Measurements from ENCODE around the gene G6PC3.

DNA sequence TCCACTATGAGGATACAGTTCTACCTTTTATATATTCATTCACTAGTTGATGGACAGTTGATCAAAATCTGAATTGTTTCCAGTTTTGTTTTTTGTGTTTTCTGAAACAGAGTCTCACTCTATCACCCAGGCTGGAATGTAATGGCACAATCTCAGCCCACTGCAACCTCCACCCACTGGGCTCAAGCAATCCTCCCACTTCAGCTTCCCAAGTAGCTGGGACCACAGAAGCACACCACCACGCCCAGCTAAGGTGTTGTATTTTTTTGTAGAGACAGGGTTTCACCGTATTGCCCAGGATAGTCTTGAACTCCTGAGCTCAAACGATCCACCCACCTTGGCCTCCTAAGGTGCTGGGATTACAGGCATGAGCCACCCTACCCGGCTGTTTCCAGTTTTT lies 25.0 kb upstream of the G6PC3 start:
- TF ChIP-seq, protein P1, sequence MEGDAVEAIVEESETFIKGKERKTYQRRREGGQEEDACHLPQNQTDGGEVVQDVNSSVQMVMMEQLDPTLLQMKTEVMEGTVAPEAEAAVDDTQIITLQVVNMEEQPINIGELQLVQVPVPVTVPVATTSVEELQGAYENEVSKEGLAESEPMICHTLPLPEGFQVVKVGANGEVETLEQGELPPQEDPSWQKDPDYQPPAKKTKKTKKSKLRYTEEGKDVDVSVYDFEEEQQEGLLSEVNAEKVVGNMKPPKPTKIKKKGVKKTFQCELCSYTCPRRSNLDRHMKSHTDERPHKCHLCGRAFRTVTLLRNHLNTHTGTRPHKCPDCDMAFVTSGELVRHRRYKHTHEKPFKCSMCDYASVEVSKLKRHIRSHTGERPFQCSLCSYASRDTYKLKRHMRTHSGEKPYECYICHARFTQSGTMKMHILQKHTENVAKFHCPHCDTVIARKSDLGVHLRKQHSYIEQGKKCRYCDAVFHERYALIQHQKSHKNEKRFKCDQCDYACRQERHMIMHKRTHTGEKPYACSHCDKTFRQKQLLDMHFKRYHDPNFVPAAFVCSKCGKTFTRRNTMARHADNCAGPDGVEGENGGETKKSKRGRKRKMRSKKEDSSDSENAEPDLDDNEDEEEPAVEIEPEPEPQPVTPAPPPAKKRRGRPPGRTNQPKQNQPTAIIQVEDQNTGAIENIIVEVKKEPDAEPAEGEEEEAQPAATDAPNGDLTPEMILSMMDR (IDR thresholded peaks at IDR 0.05), result no peak
- no peak for TF ChIP-seq POLR2A (IDR thresholded peaks at IDR 0.05)

Measured in thyroid gland (tissue), 4 donors.